Measurements from ENCODE around the gene RNASE1. TPM values are rescaled to one million over a fixed set of nuclear protein-coding genes. Genes with fewer than 3 reads are reported as not detected.
"Not testable (repeated sequence)": the region's sequence is repeated elsewhere in the genome, so short reads cannot be mapped to it uniquely, and the experiment has no call there.

The RNASE1 gene
- total RNA-seq, 6 experiments from 2014 or later = 20.1 to 106 (median 34.1) TPM

- intact Hi-C loops (cut with DNase I) = no loop called here
- Histone ChIP-seq H3K9me3 (no peaks in the 10 kb centered on the region), H3K27ac (no peak overlapping the region), H3K27me3 (no peaks in the 10 kb centered on the region), H3K4me1 (no peaks in the 10 kb centered on the region), H3K36me3 (no peaks in the 10 kb centered on the region), H3K4me3 (no peak overlapping the region)
- no peak for DNase-seq
- no peak for TF ChIP-seq CTCF (IDR thresholded peaks at IDR 0.05)
- TF ChIP-seq POLR2A (IDR thresholded peaks at IDR 0.05) = no peak
- no peak for ATAC-seq
These were observed 41.7 kb downstream of the RNASE1 start for GRCh38 chr14:20760950-20761349.

GRCh38 chr14:20759465-20759864 is 43.2 kb downstream of the RNASE1 start:
- not testable (repeated sequence) for ATAC-seq

GRCh38 chr14:20757965-20758364 is 44.7 kb downstream of the RNASE1 start:
- WGBS (ENCODE audit: insufficient coverage, low coverage, low lambda C conversion rate, missing lambda C conversion rate) = 59% methylated on average over 3 of the region's 4 CpGs
- H3K36me3 ChIP-seq = no peaks in the 10 kb centered on the region
- H3K4me1 ChIP-seq = peaks cover 0 to 5% (median 0%) of the 10 kb centered on the region in 4 donors
- ATAC-seq (peak in 1 of 4 donors; percentile 28), DNase-seq (no peak)
- TF ChIP-seq CTCF (IDR thresholded peaks at IDR 0.05) = peak; percentile 9 to 33 (median 18)
- TF ChIP-seq POLR2A (IDR thresholded peaks at IDR 0.05) = no peak
- no peak overlapping the region for H3K4me3 ChIP-seq
- H3K9me3 ChIP-seq = no peaks in the 10 kb centered on the region
- H3K27me3 ChIP-seq = no peaks in the 10 kb centered on the region
- intact Hi-C loops (cut with DNase I) = no loop called here
- no peak overlapping the region for H3K27ac ChIP-seq

More at GRCh38 chr14:20759465-20759864, 43.2 kb downstream of the RNASE1 start:
- H3K27me3 ChIP-seq; H3K4me3 ChIP-seq; H3K4me1 ChIP-seq; intact Hi-C loops (cut with DNase I); H3K36me3 ChIP-seq; DNase-seq; H3K27ac ChIP-seq; H3K9me3 ChIP-seq: not testable (repeated sequence)
- 80% methylated on average over 2 of the region's 5 CpGs for WGBS (ENCODE audit: insufficient coverage, low coverage, low lambda C conversion rate, missing lambda C conversion rate)

GRCh38 chr14:20755037-20755436 is 47.6 kb downstream of the RNASE1 start:
- Histone ChIP-seq H3K4me1 (peaks cover 0 to 5% (median 0%) of the 10 kb centered on the region in 4 donors), H3K27ac (no peak overlapping the region), H3K9me3 (no peaks in the 10 kb centered on the region), H3K27me3 (no peaks in the 10 kb centered on the region), H3K4me3 (no peak overlapping the region), H3K36me3 (no peaks in the 10 kb centered on the region)
- no peak for TF ChIP-seq CTCF (IDR thresholded peaks at IDR 0.05)
- WGBS (ENCODE audit: insufficient coverage, low coverage, low lambda C conversion rate, missing lambda C conversion rate) = 54% methylated on average over 4 of the region's 6 CpGs
- DNase-seq (no peak), ATAC-seq (no peak)
- intact Hi-C loops (cut with DNase I) = no loop called here

- Histone ChIP-seq H3K4me3 (no peak overlapping the region), H3K36me3 (no peaks in the 10 kb centered on the region), H3K27ac (no peak overlapping the region), H3K4me1 (peaks cover 0 to 5% (median 0%) of the 10 kb centered on the region in 4 donors), H3K27me3 (no peaks in the 10 kb centered on the region), H3K9me3 (no peaks in the 10 kb centered on the region)
- intact Hi-C loops (cut with DNase I) = no loop called here
- 41% methylated on average over 2 of the region's 2 CpGs for WGBS (ENCODE audit: insufficient coverage, low coverage, low lambda C conversion rate, missing lambda C conversion rate)
- DNase-seq = peak in 1 of 3 donors; percentile 57
- ATAC-seq = peak; percentile 60 to 94 (median 72)
- TF ChIP-seq POLR2A (IDR thresholded peaks at IDR 0.05) (no peak), CTCF (IDR thresholded peaks at IDR 0.05) (no peak)
These were observed 48.3 kb downstream of the RNASE1 start for GRCh38 chr14:20754308-20754707.
